ENCODE measurements around the gene ZPBP.

GRCh38 chr7:50119815-50120637, 27.0 kb upstream of the ZPBP start:
- TF ChIP-seq POLR2A (IDR thresholded peaks at IDR 0.05) (no peak), CTCF (IDR thresholded peaks at IDR 0.05) (no peak)
